GM12801 (cell line): ENCODE measurements around the gene HIRIP3.

Experiments used
- CTCF ChIP-seq: IDR thresholded peaks from one replicate; pipeline ENCODE4 v1.5.1; 2011; ENCODE audit warnings: control low read depth; ENCODE audit not compliant: insufficient read length; ENCODE audit errors: extremely low read depth

Gene HIRIP3

GRCh38 chr16:29995911-29996765 is 721 bp upstream of the HIRIP3 start, which contains the start of gene INO80E:
Gene INO80E (plus strand): TSS chr16:29996241. CDS start chr16:29996311, 70 bp downstream.
- no peak for TF ChIP-seq CTCF

- TF ChIP-seq CTCF = no peak
Observed at GRCh38 chr16:29994600-29995323, 655 bp downstream of the HIRIP3 start.

- TF ChIP-seq CTCF = no peak
Observed at GRCh38 chr16:29993903-29994599, 1.4 kb downstream of the HIRIP3 start.

GRCh38 chr16:29993191-29993902 is 2.1 kb downstream of the HIRIP3 start:
- TF ChIP-seq CTCF = no peak

- TF ChIP-seq CTCF = no peak
Observed at GRCh38 chr16:29992344-29992967, 3.0 kb downstream of the HIRIP3 start.

GRCh38 chr16:29991571-29991904 is 3.9 kb downstream of the HIRIP3 start:
- no peak for TF ChIP-seq CTCF
